SW 1271 (cell line): ENCODE results near the gene EGFL7.

Experiments
- DNase-seq, 2 experiments: peaks; one replicate each; lab custom pipeline; 2025; lab: John Stamatoyannopoulos, UW

EGFL7 gene

DNA sequence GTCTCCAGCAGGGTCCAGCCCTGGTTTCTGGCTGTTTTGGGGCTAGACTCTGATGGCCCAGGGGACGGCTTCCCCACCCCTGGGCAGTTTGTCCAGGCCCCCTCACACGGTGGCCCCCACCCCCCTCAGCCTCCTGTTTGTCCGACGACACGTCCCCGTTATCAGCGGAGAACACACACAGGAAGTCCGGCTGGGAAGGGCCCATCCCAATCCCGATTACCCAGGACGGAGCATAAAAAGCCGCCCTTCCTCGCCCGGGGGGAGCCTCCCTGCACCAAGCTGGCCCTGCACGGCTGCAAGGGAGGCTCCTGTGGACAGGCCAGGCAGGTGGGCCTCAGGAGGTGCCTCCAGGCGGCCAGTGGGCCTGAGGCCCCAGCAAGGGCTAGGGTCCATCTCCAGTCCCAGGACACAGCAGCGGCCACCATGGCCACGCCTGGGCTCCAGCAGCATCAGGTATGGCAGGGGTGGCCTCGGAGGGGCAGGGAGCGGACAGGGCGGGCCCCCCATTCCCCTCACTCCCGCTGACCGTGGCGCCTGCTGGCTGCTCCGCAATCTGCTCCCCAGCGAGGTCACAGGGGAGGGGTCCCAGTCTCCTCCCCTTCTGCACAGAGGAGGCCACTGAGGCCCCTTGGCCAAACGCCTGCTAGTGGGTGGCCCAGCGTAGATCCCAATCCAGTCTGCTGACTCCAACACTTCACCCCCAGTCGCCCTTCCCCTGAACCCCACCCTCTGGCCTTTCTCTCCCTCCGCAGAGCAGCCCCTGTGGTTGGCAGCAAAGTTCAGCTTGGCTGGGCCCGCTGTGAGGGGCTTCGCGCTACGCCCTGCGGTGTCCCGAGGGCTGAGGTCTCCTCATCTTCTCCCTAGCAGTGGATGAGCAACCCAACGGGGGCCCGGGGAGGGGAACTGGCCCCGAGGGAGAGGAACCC is at the start of gene EGFL7:
Gene EGFL7, plus strand, starts transcription at position 261 of the 926 bp plus-strand sequence. CDS start 5,367 bp downstream, outside the sequence.
- DNase-seq: no peak

DNA sequence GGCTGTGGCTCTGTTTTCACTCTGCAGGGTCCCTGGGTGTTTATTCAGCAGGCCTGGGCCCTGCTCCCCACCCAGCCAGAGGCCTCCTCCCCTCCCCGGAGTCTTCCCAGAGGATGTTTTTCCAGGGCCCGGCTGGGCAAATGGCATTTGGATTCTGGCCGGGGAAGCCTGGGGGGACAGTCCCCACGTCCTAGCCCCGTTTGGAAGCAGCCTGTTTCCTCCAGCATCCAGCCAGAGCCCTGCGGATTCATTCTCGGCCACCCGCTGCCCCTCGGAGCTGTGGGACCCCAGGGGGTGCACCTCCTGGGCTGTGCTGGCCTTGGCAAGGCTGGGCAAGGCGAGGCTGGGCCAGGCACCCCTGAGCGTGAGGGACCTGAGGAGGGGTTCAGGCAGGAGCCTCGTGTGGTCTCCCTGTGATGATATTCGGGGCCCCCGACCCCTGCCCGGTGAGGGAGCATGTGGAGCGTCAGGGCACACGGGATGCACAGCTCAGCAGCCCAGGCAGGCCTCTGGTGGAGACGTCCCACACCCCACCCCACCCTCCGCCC is 48.8 kb upstream of the EGFL7 start:
- DNase-seq: no peak

DNA sequence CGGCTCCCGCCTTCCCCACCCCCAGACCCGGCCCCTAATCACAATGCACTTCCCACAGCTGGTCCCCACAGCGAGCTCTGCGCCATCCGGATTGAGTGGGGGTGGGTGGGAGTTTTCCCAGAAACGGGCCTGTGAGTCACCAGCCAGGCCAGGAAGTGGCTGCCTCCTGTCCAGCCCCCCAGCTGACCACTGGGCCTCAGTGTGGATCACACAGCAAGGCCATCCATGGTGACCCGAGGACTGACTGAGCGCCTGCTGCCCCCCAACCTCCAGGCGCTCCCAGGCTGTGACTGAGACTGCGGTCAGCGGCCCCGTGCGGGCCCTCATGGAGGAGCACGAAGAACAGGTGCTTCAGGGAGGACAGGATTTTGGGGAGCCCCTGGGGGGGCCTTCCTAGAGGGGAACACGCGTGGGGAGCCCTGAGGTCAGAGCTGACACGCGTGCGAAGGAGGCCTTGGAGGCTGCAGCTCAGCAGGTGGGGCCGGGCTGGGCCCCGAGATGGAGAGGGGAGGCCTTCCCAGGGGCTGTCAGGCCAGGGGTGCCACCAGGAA is 48.3 kb upstream of the EGFL7 start:
- DNase-seq: no peak

DNA sequence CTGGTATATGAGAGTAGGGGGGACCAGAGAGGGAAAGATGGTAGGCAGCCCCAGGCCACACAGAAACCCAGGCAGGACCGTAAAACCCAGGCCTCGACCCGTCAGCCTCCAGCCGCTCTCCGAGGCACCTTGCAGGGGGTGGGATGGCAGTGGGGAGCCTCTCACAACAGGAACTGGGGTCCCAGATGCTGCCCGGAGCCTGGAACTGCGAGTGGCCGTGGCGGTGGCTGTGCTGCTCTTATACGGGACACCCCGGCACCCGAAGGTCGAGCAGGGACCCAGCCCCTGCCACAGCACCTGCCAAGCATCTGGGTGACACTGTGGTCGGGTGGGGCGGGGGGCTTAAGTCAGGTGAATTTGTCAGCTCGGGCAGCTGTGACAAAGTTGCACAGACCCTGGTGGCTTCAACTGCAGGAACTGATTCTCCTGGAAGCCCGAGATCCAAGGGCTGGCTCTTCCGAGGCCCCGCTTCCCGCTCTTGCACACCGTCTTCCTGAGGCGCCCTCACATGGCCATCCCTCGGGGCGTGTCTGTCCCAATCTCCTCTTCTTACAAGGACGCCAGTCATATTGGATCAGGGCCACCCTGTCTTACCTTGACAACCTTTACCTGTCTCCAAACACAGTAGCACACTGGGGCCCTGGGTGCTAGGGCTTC is 47.6 kb upstream of the EGFL7 start:
- no peak for DNase-seq

DNA sequence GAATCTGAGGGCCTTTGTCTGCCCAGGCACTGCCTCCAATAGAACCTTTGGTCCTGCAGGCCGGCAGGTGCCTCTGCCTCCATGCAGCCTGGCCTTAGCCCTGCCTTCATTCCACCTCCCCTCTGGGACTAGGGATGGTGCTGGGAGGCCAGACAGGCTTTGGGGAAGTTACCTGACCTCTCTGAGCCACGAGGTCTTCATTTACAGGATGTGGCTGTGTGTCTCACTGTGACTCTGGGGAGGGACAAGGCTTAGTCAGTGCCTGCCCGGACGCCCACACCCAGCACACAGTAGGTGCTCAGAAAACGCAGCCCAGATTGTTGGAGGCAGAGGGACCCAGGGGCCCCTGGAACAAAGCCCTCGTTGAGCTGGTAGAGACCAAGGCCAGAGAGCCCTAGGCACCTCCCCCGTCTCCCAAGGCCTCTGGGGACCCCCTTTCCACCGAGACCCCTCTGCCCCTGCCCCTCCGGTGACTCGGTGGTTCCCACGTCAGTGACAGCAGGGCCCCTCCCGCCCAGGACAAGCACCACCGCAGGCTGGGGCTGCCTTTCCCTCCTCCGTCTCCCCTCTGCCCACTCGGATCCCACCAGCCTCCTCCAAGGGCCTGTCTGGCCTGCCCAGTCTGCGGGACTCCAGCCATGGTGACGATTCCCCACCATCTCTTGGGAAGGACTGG is 46.9 kb upstream of the EGFL7 start:
- no peak for DNase-seq

DNA sequence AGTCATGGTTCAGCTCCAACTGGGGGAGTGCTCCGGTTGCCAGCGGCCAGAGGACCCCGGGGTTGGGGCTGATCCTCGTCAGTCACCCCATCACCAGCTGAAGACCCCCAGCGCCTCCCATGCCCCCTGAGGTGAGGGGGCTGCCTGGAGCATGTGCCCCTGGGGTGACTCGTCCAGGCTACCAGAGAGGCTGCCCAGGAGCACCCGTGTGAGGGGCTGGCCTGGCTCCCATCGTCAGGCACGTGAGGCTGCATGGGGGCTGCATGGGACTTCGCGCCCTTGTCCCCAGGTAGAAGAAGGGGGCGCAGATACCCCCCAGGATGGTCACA is 46.4 kb upstream of the EGFL7 start:
- DNase-seq: no peak

DNA sequence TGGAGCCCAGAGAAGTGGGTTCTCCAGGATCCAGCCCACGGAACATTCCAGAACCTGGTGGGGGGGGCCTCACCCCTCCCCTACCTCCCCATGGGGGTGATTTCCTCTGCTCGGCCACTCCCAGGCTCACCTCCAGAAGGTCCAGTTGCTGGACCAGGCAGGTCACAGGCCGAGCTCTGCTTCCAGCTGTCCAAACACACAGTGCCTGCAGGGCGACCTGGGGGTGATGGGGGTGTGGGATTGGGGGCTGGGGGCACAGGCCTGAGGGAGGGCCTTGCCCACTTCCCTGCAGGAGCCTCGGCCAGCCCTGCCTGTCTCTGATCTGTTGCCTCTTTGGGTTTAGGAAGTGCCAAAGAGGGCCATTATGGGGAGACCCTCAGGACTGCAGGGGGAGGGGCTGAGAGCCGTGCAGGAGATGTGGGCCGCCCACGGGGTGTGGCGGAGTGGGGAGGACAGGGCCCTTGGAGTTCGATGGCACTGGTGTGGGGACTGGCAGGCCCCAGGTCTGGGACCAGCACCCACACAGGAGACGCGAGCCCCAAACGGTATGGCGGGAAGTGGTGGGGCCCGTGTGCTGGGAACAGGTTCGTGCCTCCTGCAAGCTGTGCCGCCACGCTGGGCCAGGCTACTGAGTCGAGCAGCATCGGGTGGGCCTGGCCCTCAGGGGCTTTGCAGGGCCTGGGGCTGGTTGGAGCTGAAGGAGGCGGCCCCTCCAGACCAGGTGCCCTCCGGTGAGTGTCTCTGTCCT is 45.6 kb upstream of the EGFL7 start:
- no peak for DNase-seq

DNA sequence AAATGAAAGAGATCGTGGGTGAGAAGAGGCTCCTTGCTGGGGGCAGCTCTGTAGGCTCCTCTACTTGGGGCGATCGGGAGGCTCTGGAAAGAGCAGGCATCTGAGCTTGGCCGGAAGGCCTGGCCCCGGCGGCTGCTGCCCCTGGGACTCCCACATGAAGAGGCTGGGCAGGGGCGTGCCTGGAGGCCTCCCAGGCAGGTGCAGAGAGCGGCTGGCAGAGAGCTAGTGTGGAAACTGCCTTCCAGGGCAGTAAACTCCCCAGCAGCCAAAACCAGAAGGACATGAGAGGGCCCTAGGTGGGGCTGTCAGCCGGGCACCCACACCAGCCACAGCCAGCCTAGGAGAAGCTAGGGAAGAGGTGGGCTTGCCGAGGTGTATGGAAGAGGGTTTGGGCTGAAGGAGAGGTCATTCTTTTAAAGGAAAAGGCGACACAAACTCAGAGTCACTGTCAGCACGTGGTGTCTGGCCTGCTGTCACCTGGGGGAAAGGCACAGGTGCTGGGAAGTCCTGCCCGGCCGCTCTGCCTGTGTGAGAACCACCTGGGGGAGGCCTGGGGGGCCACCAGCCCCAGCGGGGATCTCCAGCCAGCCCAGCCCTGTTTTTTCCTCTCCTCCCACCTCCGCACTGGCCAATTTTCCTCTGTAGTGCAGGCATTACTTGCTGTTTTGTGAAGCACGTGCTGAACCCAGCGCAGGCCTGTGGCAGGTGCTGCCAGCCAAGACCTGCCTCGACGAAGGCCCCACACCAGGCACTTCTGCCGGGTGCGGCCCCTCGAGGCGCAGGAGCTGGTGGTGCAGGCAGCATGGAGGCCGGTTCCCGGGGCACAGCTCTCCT is 44.8 kb upstream of the EGFL7 start:
- no peak for DNase-seq

DNA sequence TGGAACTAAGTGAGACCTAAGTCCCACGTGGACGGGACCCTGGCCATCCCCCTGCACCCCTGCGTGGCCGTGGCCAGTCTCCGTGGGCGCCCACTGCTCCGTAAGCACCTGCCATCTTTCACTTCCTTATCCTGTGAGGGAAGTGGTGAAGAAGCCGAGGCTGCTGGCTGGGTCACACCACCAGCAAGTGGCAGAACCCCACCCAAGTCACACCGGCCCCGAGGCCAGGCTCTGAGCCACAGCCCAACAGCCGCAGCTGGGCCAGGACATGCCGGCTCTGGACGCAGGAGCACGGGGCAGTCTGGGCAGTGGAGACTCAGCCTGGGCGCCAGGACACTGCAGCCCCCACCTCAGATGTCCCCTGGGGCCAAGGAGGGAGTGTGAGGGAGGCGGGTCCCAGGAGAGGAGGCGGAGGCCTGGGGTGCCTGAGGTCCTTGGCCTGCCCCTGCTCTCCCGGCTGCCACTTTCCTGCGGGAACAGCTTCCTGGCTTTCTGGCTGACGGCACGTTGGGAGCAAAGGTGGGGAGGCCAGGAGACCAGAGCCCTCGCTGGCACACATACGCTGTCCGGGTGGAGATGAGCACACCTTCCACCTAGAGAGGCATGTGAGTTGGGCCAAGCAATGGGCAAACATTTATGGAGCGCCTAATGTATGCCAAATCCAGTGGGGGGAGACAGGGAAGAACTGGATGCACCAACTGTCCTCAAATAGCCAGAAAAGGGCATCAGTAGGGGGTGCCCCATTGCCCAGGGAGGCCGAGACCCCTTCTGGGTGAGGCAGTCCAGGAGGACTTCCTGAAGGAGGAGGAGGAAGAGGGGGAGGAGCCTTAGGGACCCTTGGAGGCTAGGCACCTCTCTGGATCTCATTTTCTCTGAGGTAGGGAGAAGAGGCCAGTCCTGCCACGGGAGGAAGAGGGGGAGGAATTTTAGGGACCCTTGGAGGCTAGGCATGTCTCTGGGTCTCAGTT is 43.9 kb upstream of the EGFL7 start:
- no peak for DNase-seq

DNA sequence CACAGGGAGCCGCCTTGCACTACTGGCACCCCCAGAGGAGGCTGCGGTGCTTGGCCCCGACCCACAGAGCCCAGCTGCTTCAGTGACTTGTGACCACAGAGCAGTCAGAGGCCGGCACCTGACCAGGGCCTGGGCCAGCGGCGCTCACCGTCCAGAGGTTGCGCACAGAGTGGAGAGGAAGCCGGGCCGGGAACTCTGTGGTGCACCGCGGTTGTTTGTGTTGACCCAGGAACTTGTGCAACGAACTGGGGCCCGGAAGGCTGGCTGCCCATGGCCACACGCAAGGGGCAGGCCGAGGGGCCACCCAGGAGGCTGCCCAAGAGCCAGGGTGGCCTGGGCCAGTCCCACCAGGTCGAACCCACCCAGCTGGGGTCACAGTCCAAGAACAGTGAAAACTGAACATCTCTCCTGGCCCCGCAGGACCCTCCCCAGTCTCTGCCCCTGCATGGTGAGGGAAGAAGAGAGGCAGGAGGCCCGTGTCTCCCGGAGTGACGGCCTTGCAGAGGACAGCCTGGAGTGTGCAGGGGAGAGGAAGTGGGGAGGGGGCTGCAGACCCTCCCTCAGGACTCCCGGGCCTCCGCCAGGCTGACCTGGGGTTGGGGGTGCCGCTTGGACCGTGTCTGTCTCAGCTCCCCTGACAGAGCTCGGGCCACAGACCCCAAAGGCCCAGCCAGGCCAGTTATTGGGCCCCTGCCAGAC is 42.8 kb upstream of the EGFL7 start:
- DNase-seq: no peak

DNA sequence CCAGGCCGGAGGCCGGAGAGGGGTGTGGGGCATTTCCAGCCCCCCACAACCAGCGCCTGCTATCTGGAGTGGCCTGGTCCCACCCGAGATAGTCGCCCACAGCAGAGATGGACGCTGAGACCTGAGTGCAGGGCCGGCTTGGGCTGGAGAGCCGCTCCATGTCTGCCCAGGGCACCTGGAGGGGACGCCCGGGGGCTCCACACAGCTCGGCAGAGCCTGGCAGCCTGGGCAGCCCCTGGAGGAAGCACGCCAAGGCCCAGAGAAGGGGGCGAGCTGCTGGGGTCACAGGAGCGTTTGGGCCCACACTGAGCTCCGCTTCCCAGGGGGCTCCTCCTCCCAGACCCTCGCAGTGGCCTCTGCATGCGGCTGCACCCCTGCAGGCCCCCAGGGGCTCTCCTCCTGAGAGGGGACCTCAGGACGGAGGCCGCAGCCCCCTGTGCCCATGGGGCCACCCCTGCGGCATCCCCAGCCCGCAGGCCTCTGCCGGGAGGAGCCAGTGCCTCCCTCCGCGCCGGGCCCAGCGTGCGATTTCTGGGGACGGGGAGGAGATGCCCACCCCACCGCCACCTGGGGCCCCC is 42.2 kb upstream of the EGFL7 start:
- no peak for DNase-seq

DNA sequence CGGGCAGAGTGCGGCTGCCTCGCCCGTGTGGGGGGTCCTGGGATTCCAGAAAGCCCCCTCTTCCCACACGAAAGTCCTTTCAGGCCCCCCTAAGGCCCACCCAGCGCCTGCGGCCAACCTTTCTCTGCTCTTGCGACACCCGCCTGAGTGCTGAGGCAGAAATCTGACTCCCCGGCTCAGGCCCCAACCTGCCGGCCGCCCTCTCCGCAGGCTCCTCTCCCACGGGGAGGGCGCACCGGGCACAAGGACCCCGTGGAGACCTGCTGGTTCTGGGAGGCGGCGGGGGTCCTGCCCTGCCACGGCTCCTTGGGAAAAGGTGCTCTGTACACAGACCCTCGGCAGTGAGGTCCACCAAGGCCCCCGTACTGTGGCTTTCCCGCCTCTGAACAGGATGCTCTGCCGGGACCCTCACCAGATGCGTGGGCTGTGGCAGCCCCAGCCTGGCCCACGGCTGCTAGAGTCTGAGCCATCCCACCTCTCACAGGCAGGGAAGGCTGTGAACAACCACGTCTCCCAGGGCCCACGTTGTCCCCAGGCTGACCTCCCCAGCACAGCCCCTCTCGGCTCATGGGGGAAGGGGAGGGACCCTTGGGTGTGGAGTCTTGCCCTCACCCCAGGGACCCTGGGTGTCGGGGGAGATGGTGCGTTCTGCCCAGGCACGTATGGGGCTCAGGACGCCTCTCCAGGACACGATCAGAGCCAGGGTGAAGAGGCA is 41.5 kb upstream of the EGFL7 start:
- DNase-seq: no peak

DNA sequence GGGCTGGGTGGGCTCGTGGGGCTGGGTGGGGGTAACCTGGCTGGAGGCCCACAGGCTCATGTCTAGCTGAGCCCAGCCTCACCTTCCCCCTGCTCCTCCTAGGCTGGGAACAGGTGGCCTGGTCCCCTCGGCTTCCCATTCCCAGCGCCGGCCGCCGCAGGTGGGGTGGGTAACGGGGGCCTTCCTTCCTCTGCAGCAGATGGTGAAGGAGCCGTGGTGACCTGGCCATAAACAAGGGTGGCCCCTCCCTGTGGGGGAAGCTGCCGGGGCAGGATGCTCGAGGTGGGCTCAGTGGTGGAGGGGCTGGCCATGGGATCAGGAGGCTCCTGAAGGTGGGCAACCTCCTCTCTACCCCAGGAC is 41.0 kb upstream of the EGFL7 start:
- no peak for DNase-seq

DNA sequence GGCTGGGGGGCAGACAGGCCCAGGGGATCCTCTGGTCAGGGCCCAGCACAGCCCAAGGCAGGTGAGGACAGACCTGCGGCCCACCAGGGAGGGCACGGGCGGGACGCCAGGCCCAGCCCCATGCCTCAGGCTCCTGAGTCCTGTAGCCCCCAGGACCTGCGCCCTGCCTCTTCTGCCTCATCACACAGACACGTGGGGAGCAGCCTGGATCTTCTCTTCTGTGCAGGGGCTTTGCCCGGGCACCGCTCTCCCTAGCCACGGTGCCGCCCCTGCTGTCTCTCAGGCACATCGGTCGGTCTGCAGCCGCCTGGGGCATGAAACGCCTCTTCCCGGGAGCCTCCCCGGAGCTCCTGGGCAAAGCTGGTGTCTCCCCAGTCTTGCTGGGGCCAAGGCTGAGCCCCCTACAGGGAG is 40.2 kb upstream of the EGFL7 start:
- no peak for DNase-seq

DNA sequence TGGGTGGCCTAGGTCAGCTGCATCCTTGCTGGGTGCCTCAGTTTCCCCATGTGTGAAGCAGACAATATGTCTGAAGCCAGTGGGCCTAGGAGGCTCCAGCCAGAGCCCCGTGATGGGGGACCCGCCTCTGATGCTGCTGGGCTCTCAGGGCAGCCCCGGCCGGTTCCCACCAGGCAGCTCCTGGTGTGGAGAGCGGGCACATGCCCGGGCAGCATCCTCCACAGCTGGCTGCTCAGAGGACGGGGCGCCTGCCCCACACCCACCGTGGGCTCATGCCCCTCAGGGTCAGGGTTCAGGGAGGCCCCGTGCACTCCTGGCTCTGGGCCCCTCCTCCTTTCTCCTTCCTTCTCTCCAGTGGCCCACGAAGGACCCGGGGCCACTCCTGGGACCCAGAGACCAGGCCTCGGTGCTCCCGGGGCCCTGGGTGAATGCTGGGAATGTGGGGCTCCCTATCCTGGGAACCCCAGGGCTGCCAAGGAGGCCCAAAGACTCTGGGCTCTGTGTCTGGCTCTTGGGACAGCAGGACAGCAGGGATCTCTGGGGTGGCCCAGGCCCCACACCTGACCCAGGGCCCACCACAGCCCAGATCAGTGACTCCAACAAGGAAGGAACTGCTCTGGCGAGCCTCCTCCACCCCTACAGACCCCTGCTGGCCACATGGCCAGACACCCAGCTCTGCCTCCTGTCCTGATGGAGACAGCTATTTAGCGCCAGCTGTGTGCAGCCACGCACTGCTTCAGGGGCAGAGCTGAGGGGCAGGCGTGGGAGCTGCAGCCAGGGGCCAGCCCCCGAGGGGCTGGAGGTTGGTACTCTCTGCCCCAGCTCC is 39.5 kb upstream of the EGFL7 start:
- DNase-seq: no peak

DNA sequence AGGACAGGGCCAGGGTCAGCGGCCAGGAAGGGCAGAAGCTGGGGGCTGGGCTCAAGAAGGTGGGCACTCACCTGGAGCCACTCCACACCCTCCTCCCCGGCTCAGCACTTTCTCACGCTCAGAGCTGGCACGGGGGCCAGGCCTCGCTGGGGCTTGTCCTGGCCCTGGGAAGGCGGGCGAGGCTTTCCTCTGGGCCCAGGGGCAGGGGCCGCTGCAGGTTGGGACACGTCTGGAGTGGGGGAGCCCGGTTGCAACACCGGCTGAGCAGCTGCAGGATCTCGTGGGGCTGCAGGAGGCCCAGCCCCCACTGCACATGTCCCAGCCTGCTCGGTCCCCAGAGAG is 38.9 kb upstream of the EGFL7 start:
- no peak for DNase-seq
